GM21423 (cell line): Measurements from ENCODE around the gene IFT122.
"Not testable (repeated sequence)": the region's sequence is repeated elsewhere in the genome, so short reads cannot be mapped to it uniquely, and the experiment has no call there.

Experiments used
- ATAC-seq: cut with Tn5 transposase; IDR thresholded peaks from one replicate; pipeline ENCODE4 v1.9.1; 2021; ENCODE audit warnings: mild to moderate bottlenecking, moderate library complexity; ENCODE audit not compliant: unreplicated experiment

Gene IFT122

DNA sequence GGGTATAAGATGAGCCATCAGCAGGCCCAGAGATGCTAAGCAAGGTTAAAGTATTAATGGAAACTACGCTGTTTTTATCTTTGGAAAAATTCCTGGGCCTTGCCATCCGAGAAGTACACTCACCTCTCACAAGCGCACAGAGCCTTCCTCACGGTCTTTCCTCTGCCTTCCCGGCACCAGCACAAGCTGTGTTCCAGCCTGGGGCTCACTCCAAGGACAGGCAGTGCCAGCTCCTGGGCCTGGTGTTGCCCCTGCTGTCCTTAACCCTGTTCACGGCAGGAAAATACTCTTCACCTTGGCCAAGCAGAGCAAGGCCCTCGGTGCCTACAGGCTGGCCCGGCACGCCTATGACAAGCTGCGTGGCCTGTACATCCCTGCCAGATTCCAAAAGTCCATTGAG lies 74.1 kb downstream of the IFT122 start:
- ATAC-seq, result no peak

- no peak for ATAC-seq
Observed at GRCh38 chr3:129514563-129514962, 74.5 kb downstream of the IFT122 start.

GRCh38 chr3:129515108-129515820 lies 75.2 kb downstream of the IFT122 start:
- ATAC-seq, result not testable (repeated sequence)

- ATAC-seq, result not testable (repeated sequence)
Observed at GRCh38 chr3:129515821-129516432, 75.9 kb downstream of the IFT122 start.

- no peak for ATAC-seq
Observed at GRCh38 chr3:129517516-129517915, 77.5 kb downstream of the IFT122 start.

DNA sequence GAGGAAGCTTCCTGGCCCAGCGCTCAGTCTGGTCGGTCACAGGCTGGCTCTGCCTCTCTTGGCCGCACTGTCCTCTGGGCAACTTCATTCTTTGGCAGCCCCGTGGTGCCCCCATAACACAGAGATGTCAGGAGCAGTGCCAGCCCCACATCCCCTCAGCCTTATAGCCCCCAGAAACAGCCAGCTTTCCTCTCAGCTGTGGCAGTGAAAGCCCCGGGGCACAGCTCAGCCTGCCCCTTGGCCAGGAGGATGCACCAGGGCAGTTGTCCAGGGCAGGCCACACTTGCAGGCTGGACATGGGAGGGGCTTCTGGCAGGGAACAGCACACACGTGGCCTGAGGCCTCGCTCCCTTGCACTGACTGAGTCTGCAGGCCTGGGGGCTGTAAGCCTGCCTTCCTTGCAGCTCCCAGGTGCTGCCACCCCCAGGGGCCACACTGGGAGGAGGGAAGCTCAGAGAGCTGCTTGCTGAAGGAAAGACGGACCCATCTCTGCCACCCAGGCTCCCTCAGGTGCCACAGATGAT lies 78.1 kb downstream of the IFT122 start:
- ATAC-seq, result no peak

DNA sequence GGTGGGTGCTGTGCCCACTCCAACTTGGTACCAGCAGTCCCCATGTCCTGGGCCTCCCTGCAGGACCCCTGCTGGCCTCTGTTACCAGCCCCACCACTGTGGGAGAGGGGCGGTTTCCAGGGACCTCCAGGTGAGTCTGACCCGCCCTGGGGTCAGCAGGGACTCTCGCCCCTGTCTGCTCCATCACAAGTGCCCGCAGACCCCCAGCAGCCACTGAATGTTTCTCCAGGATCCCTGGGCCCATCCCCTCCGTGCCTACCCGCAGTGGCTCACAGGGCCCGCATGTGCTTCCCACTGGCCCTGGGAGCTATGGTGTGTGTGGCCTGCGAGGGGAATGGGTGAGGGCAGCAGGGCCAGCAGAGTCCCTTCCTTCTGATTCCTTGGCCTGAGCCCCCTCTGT lies 78.6 kb downstream of the IFT122 start:
- no peak for ATAC-seq

DNA sequence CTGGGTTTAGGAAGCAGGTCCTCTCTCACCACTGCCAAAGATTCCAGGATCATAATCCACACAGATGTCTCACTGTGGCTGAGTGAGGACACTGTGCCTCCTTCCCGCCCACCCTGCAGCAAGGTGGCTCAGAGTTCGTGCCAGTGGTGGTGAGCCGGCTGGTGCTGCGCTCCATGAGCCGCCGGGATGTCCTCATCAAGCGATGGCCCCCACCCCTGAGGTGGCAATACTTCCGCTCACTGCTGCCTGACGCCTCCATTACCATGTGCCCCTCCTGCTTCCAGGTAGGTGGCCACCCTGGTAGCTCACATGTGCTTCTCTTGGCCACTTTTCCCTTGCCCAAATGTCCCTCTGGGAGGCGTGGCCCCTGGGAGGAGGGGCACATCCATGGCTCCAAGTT lies 79.4 kb downstream of the IFT122 start:
- ATAC-seq, result no peak

DNA sequence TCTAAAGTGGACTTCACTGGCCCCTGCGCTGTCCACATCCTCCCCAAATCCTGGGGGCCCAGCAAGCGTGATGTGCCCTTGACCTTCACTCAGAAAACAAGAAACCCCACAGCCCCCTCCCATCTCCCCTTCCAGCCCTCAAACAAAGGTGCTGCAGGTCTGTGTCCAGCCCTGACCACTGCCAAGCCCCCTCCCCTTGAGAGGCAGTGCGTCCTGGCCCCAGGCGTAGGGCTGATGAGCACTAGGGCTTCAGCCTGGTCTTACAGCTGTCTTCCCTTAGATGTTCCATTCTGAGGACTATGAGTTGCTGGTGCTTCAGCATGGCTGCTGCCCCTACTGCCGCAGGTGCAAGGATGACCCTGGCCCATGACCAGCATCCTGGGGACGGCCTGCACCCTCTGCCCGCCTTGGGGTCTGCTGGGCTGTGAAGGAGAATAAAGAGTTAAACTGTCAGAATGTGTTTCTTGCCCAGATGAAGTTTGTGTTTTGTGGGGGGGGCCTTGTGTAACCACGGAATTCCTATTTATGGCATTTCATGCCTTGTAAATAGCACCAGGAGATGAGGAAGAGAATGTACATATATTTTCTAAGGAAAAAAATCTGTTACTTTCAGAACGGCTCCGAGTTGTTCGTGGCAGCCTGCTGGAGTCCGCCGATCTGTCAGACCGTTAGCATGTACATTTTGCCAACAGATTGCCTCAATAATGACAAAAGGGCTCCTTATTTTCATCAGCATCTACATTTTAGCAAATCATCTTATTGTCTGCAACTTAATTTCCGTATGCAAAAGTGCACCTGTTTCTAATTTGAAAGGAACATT lies 80.1 kb downstream of the IFT122 start:
- no peak for ATAC-seq

DNA sequence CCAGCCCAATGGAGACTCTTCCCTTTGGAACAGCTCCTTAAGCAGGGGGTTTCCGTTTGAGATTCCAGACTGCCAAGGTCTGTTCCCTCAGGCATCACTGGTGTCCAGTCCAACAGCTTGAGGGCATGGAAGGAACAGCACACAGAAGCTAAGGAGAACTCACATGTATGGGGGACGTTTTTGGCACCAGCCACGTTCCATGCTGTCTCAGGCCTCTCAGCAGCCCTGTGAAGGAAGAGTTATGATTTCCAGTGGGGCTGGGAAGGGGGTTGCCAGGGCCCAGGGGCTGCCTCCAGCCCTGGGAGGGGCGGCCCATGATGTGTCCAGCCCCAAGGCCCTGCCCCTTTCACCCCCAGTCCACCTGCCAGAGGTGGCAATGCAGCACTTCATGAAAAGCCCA lies 80.9 kb downstream of the IFT122 start:
- no peak for ATAC-seq

DNA sequence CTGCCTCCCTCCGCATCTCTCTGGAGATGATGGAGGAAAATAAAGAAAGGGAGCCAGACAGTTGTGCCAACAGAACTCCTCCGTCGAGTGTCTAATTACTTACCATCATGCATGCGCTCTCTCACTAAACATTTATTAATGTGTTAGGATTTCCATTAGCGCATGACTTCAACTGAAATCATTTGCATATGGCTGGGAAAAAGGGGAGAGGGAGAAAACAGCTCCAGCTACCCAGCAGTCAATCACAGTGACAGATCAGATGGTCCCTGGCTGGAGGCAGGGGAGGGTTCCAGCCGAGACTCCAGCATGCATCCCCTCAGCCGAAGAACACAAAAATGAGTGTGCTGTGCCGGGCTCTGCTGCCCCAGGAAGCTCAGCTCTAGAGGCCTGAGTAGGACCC lies 81.6 kb downstream of the IFT122 start:
- no peak for ATAC-seq

DNA sequence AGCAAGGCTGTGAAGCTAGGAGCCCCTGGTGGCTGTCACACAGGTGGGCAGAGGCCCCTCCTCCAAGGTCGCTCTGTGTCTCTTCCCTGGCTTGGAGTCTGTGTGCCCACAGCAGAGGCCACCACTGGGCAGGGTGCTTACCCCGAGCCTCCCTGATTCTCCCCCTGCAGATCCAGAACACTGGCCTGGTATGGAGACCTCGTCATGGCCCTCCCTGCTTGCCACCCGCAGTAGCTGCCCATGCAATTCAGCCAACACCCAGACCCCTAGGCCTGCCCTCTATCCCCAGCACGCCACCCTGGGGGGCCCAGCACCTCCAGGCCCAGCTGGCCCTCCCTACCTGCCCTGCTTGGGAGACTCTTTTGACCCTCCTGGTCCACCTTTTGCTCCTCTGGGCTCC lies 82.9 kb downstream of the IFT122 start:
- no peak for ATAC-seq

GRCh38 chr3:129524081-129524480 lies 84.1 kb downstream of the IFT122 start:
- ATAC-seq, result no peak

- ATAC-seq, result no peak
Observed at GRCh38 chr3:129525341-129525968, 85.4 kb downstream of the IFT122 start.

GRCh38 chr3:129526121-129526900 lies 86.3 kb downstream of the IFT122 start:
- peak; percentile 88 for ATAC-seq

GRCh38 chr3:129527262-129527661 lies 87.2 kb downstream of the IFT122 start:
- no peak for ATAC-seq

DNA sequence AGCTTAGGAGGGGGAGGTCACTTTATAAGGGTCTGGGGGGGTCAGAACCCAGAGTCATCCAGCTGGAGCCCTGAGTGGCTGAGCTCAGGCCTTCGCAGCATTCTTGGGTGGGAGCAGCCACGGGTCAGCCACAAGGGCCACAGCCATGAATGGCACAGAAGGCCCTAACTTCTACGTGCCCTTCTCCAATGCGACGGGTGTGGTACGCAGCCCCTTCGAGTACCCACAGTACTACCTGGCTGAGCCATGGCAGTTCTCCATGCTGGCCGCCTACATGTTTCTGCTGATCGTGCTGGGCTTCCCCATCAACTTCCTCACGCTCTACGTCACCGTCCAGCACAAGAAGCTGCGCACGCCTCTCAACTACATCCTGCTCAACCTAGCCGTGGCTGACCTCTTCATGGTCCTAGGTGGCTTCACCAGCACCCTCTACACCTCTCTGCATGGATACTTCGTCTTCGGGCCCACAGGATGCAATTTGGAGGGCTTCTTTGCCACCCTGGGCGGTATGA lies 88.6 kb downstream of the IFT122 start, which contains the start of gene RHO:
Gene RHO, plus strand, starts transcription at position 51 of the 512 bp plus-strand sequence. Its CDS starts 95 bp downstream, at position 146.
- no peak for ATAC-seq

GRCh38 chr3:129529436-129530210 lies 89.6 kb downstream of the IFT122 start:
- ATAC-seq, result no peak

DNA sequence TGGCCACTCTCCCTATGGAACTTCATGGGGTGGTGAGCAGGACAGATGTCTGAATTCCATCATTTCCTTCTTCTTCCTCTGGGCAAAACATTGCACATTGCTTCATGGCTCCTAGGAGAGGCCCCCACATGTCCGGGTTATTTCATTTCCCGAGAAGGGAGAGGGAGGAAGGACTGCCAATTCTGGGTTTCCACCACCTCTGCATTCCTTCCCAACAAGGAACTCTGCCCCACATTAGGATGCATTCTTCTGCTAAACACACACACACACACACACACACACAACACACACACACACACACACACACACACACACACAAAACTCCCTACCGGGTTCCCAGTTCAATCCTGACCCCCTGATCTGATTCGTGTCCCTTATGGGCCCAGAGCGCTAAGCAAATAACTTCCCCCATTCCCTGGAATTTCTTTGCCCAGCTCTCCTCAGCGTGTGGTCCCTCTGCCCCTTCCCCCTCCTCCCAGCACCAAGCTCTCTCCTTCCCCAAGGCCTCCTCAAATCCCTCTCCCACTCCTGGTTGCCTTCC lies 90.3 kb downstream of the IFT122 start:
- no peak for ATAC-seq
